Gastrocnemius medialis (tissue), 4 donors: ENCODE results near the gene AMBRA1. TPM values are rescaled to one million over a fixed set of nuclear protein-coding genes. Genes with fewer than 3 reads are reported as not detected.

ENCODE experiments used
- ATAC-seq, 2 donors: fragments of 150-250 bp; one replicate each; pipeline ENCODE4 v1.9.1; 2016
- DNase-seq, 2 donors: peaks; one replicate each; pipeline ENCODE4 v3.0.0-alpha.2; 2019
- H3K27ac ChIP-seq, 4 donors: fragments of 200-600 bp; sonication (generic); 1 replicate in 1 of 4; 2 replicates in 3 of 4; pipeline ENCODE4 v1.5.1; 2016 to 2018; ENCODE audit warnings: mild to moderate bottlenecking in 2 of 4, moderate library complexity in 1 of 4
- H3K27me3 ChIP-seq, 3 donors: fragments of 200-600 bp; sonication (generic) in 2 of 3; 1 replicate in 1 of 3; 2 replicates in 2 of 3; pipeline versions ENCODE4 v1.5.1 to v1.6.0; 2016 to 2019; ENCODE audit warnings: mild to moderate bottlenecking in 1 of 3, moderate library complexity in 1 of 3
- H3K36me3 ChIP-seq, 2 donors: fragments of 200-600 bp; sonication (generic) in 1 of 2; one replicate each; pipeline ENCODE4 v1.5.1; 2017 to 2018
- H3K4me1 ChIP-seq, 2 donors: fragments of 200-600 bp; sonication (generic) in 1 of 2; one replicate each; pipeline ENCODE4 v1.5.1; 2016 to 2017; ENCODE audit warnings: mild to moderate bottlenecking in 2 of 2
- H3K4me3 ChIP-seq, 4 donors: fragments of 200-600 bp; sonication (generic) in 3 of 4; 1 replicate in 1 of 4; 2 replicates in 3 of 4; pipeline ENCODE4 v1.5.1; 2016 to 2019; ENCODE audit warnings: mild to moderate bottlenecking in 2 of 4
- H3K9me3 ChIP-seq, 3 donors: fragments of 200-600 bp; sonication (generic) in 2 of 3; 1 replicate in 1 of 3; 2 replicates in 2 of 3; pipeline ENCODE4 v1.5.1; 2016 to 2019
- CTCF ChIP-seq, 5 experiments: fragments of 450-650 bp in 3 of 5; fragments of 200-600 bp in 2 of 5; sonication (generic) in 2 of 5; IDR thresholded peaks in 4 of 5; conservative IDR thresholded peaks in 1 of 5; 1 replicate in 4 of 5; 2 replicates in 1 of 5; pipeline ENCODE4 v1.5.1; 2016 to 2019; ENCODE audit warnings: antibody characterized with exemption in 5 of 5, mild to moderate bottlenecking in 3 of 5, moderate library complexity in 3 of 5
- POLR2A ChIP-seq, 2 donors: fragments of 450-650 bp; IDR thresholded peaks; one replicate each; pipeline ENCODE4 v1.6.1; 2017; ENCODE audit warnings: antibody characterized with exemption in 2 of 2, mild to moderate bottlenecking in 2 of 2, moderate library complexity in 2 of 2
- in situ Hi-C, 4 donors: fragments of 200-750 bp; cut with MboI; loops; one replicate each; pipeline versions ENCODE4 v1.15.0 to v1.8.0; 2017; ENCODE audit warnings: low sequenced_read_pairs in 4 of 4
- intact Hi-C: fragments of 100-400 bp; cut with DNase I; formaldehyde crosslinking; loops from one replicate; pipeline ENCODE4 v1.15.1; 2023; ENCODE audit warnings: low total_unique reads
- total RNA-seq, 4 donors: library from RNA; depleted of rRNA; stranded (reverse); fragments of >200 nt; gene quantifications; one replicate each; pipeline versions ENCODE4 v1.1.0 to v1.2.3, GENCODE V29; 2016

AMBRA1 gene
- total RNA-seq, 4 donors from 2014 or later = 17.3 to 24.3 (median 20.7) TPM

DNA sequence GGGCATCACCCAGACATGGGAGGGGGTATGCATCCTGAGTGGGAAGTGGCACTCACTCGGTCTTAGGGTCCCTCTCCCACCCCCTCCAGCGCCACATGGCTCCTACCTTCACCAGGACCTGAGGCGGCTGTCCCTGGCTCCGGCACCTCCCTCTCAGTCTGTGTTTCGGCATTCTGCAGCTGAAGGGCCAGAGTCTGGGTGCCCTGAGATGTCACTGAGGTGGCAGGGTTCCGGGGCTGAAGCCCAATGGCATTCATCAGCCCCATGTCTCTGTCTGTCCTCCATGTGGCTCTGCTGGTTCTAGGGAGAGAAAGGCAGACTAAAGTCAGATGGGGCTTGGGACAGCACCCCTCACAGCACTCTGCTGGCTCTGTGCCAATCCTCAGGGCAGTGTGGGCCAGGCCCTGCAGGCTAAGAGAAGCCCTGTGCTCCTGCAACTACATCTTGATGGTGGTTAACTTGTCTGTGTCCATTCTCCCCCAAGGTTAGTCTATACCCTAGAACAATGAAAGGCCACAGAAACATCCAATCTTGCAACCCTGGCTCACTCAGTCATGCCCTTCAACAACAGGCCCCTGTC lies 185.3 kb downstream of the AMBRA1 start:
- Histone ChIP-seq H3K27me3 (no peaks in the 10 kb centered on the region), H3K4me3 (no peak overlapping the region), H3K4me1 (peaks cover 0 to 16% of the 10 kb centered on the region in 2 donors), H3K9me3 (no peaks in the 10 kb centered on the region), H3K36me3 (peaks cover 0 to 47% of the 10 kb centered on the region in 2 donors), H3K27ac (no peak overlapping the region)
- TF ChIP-seq POLR2A (IDR thresholded peaks at IDR 0.05) (no peak), CTCF (IDR thresholded peaks at IDR 0.05 in 4 of 5, conservative IDR thresholded peaks at IDR 0.05 in 1 of 5) (no peak)
- intact Hi-C loops (no loop called here), in situ Hi-C loops (loop anchor here in 1 of 4 donors (25.0 kb wide), 1 partner anchor 129 kb away; no protein-coding TSS in a partner anchor)
- DNase-seq = no peak
- no peak for ATAC-seq

DNA sequence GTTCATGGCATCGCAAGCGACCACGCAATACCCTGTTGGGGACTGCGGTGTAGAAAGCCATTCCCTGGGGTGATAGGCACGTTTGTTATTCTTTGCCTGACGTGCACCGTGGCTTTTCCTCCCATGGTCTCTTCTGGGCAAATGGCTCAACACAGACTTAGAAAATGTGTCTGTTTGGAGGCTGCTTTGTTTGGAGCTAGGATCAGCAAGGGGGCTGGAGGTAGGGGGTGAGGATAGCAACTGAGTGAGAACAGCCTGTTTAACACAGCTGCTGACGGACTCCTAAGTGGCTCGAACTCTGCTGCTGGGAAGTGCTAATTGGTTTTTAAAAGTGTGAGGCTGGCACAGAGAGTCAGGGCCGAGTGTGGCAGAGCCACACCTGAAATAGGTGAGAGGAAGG lies 186.2 kb downstream of the AMBRA1 start:
- Histone ChIP-seq H3K4me3 (no peak overlapping the region), H3K27ac (no peak overlapping the region), H3K36me3 (peaks cover 0 to 47% of the 10 kb centered on the region in 2 donors), H3K27me3 (no peaks in the 10 kb centered on the region), H3K4me1 (peaks cover 0 to 24% of the 10 kb centered on the region in 2 donors), H3K9me3 (no peaks in the 10 kb centered on the region)
- in situ Hi-C loops (loop anchor here in 1 of 4 donors (25.0 kb wide), 1 partner anchor 130 kb away; no protein-coding TSS in a partner anchor), intact Hi-C loops (no loop called here)
- ATAC-seq (no peak), DNase-seq (no peak)
- TF ChIP-seq CTCF (IDR thresholded peaks at IDR 0.05 in 4 of 5, conservative IDR thresholded peaks at IDR 0.05 in 1 of 5) (no peak), POLR2A (IDR thresholded peaks at IDR 0.05) (no peak)

- H3K27ac ChIP-seq = no peak overlapping the region
- H3K27me3 ChIP-seq = no peaks in the 10 kb centered on the region
- peaks cover 0 to 41% of the 10 kb centered on the region in 2 donors for H3K36me3 ChIP-seq
- DNase-seq (no peak), ATAC-seq (no peak)
- no peak overlapping the region for H3K4me3 ChIP-seq
- in situ Hi-C loops (loop anchor here in 1 of 4 donors (25.0 kb wide), 1 partner anchor 133 kb away; no protein-coding TSS in a partner anchor), intact Hi-C loops (no loop called here)
- H3K4me1 ChIP-seq = peaks cover 0 to 24% of the 10 kb centered on the region in 2 donors
- TF ChIP-seq POLR2A (IDR thresholded peaks at IDR 0.05) (no peak), CTCF (IDR thresholded peaks at IDR 0.05 in 4 of 5, conservative IDR thresholded peaks at IDR 0.05 in 1 of 5) (no peak)
- no peaks in the 10 kb centered on the region for H3K9me3 ChIP-seq
Measured at GRCh38 chr11:46404476-46405017, 189.3 kb downstream of the AMBRA1 start.

- Histone ChIP-seq H3K4me1 (peaks cover 0 to 24% of the 10 kb centered on the region in 2 donors), H3K4me3 (no peak overlapping the region), H3K9me3 (no peaks in the 10 kb centered on the region), H3K36me3 (peaks cover 0 to 36% of the 10 kb centered on the region in 2 donors), H3K27me3 (no peaks in the 10 kb centered on the region), H3K27ac (no peak overlapping the region)
- in situ Hi-C loops (loop anchor here in 1 of 4 donors (25.0 kb wide), 1 partner anchor 134 kb away; no protein-coding TSS in a partner anchor), intact Hi-C loops (no loop called here)
- DNase-seq (no peak), ATAC-seq (no peak)
- no peak for TF ChIP-seq CTCF (IDR thresholded peaks at IDR 0.05 in 4 of 5, conservative IDR thresholded peaks at IDR 0.05 in 1 of 5)
- no peak for TF ChIP-seq POLR2A (IDR thresholded peaks at IDR 0.05)
Measured at GRCh38 chr11:46402957-46403902, 190.6 kb downstream of the AMBRA1 start.
